CD4-positive, alpha-beta T cell (primary cell): Measurements from ENCODE around the gene TMEM161B. TPM values are rescaled to one million over a fixed set of nuclear protein-coding genes. Genes with fewer than 3 reads are reported as not detected.
"Not testable (repeated sequence)": the region's sequence is repeated elsewhere in the genome, so short reads cannot be mapped to it uniquely, and the experiment has no call there.

Experiments used
- ATAC-seq: fragments of 200-7000 bp; cut with Tn5 transposase; one replicate; pipeline ENCODE4 v1.10.0; 2022; ENCODE audit warnings: mild to moderate bottlenecking; ENCODE audit not compliant: poor library complexity
- CTCF ChIA-PET: fragments of 350-600 bp; sonication (Branson Sonifier 250); formaldehyde crosslinking; loops from one replicate; lab custom pipeline; 2021; ENCODE audit warnings: antibody characterized with exemption, inconsistent platforms; lab: Charles Lee
- POLR2A ChIA-PET: fragments of 350-600 bp; sonication (Branson Sonifier 250); formaldehyde crosslinking; loops from one replicate; lab custom pipeline; 2021; ENCODE audit warnings: antibody characterized with exemption, inconsistent platforms; lab: Charles Lee
- DNase-seq, 14 experiments: peaks; one replicate each; pipeline ENCODE4 v3.0.0-alpha.2; 2013 to 2020; ENCODE audit warnings: mixed read lengths in 2 of 14
- H3K27ac ChIP-seq, 2 donors: one replicate each; pipeline versions ENCODE4 v1.5.1 to v1.7.0; 2013; ENCODE audit warnings: low read length in 2 of 2, low read depth in 1 of 2, mild to moderate bottlenecking in 1 of 2
- H3K27me3 ChIP-seq, 2 experiments: 1 replicate in 1 of 2; 2 replicates in 1 of 2; pipeline versions ENCODE4 v1.6.1 to v1.7.0; 2013; ENCODE audit warnings: low read length in 2 of 2, control low read depth in 1 of 2, mild to moderate bottlenecking in 1 of 2, moderate library complexity in 1 of 2; ENCODE audit not compliant: insufficient read depth in 2 of 2, control insufficient read depth in 1 of 2
- H3K36me3 ChIP-seq: one replicate; pipeline ENCODE4 v1.6.1; 2013; ENCODE audit warnings: low read length, control low read depth; ENCODE audit not compliant: insufficient read depth
- H3K4me1 ChIP-seq: one replicate; pipeline ENCODE4 v1.6.1; 2013; ENCODE audit warnings: low read length, control low read depth; ENCODE audit not compliant: insufficient read depth
- H3K4me3 ChIP-seq: one replicate; pipeline ENCODE4 v1.5.1; 2013; ENCODE audit warnings: mild to moderate bottlenecking, low read length, moderate library complexity
- H3K9me3 ChIP-seq, 2 experiments: 1 replicate in 1 of 2; 2 replicates in 1 of 2; pipeline versions ENCODE4 v1.6.1 to v1.7.0; 2013; ENCODE audit warnings: low read length in 2 of 2, mild to moderate bottlenecking in 2 of 2, control low read depth in 1 of 2, moderate library complexity in 1 of 2; ENCODE audit not compliant: control insufficient read depth in 1 of 2, insufficient read depth in 1 of 2
- H3K27ac Mint-ChIP-seq: one replicate; pipeline ENCODE4 v1.8.0; 2020; ENCODE audit warnings: mixed read lengths
- H3K27me3 Mint-ChIP-seq: one replicate; pipeline ENCODE4 v1.8.0; 2021; ENCODE audit warnings: mixed read lengths
- H3K36me3 Mint-ChIP-seq: one replicate; pipeline ENCODE4 v1.8.0; 2021; ENCODE audit warnings: low read depth, mixed read lengths
- H3K4me1 Mint-ChIP-seq: one replicate; pipeline ENCODE4 v1.8.0; 2021; ENCODE audit warnings: low read depth, mixed read lengths
- H3K4me3 Mint-ChIP-seq: one replicate; pipeline ENCODE4 v1.8.0; 2020; ENCODE audit warnings: mild to moderate bottlenecking, mixed read lengths
- H3K9me3 Mint-ChIP-seq: one replicate; pipeline ENCODE4 v1.8.0; 2020; ENCODE audit warnings: mixed read lengths
- intact Hi-C, 2 experiments: fragments of 100-400 bp; cut with DNase I in 1 of 2; cut with micrococcal nuclease in 1 of 2; formaldehyde crosslinking; loops; one replicate each; pipeline versions ENCODE4 v1.15.1 to v1.9.0; 2023 to 2025; cut with DNase I, micrococcal nuclease
- total RNA-seq, 174 experiments: library from RNA in 2 of 174; stranded (reverse) in 2 of 174; gene quantifications; one replicate each; pipeline ENCODE4 v1.2.3 and lab custom pipeline; 2021 to 2026
- TF ChIP-seq, protein P1 (sequence below): fragments of 200-600 bp; IDR thresholded peaks from one replicate; pipeline ENCODE4 v1.8.0; 2022; ENCODE audit warnings: antibody characterized with exemption, mild to moderate bottlenecking

Gene TMEM161B
- total RNA-seq, 2 experiments from 2014 or later = 16.7 to 19.6 TPM

DNA sequence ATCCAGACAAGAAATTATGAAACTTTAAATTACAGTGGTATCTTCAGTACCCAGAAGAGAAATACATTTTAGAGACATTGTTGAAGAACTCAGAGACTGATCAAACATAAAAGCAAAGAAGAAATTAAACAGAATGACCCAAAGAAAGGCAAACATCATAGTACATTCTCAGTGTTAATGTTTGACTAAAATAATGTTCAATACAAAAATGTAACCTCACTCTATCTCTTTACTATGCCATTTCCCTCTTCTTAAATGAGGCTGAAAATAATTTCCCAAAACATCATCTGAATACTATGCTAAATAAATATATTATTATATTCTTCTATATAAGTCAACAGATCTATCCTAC is 22.8 kb downstream of the TMEM161B start:
- Histone ChIP-seq H3K4me1 (peaks cover 16% of the 10 kb centered on the region), H3K27me3 (no peaks in the 10 kb centered on the region), H3K9me3 (no peaks in the 10 kb centered on the region), H3K27ac (no peak overlapping the region), H3K36me3 (peaks cover 3% of the 10 kb centered on the region), H3K4me3 (no peak overlapping the region)
- Mint-ChIP-seq H3K27ac (no peak overlapping the region), H3K4me1 (peaks cover 76% of the 10 kb centered on the region), H3K27me3 (no peaks in the 10 kb centered on the region), H3K9me3 (no peaks in the 10 kb centered on the region), H3K4me3 (no peak overlapping the region), H3K36me3 (peaks cover 10% of the 10 kb centered on the region)
- ATAC-seq (no peak), DNase-seq (no peak)
- TF ChIP-seq, protein P1, sequence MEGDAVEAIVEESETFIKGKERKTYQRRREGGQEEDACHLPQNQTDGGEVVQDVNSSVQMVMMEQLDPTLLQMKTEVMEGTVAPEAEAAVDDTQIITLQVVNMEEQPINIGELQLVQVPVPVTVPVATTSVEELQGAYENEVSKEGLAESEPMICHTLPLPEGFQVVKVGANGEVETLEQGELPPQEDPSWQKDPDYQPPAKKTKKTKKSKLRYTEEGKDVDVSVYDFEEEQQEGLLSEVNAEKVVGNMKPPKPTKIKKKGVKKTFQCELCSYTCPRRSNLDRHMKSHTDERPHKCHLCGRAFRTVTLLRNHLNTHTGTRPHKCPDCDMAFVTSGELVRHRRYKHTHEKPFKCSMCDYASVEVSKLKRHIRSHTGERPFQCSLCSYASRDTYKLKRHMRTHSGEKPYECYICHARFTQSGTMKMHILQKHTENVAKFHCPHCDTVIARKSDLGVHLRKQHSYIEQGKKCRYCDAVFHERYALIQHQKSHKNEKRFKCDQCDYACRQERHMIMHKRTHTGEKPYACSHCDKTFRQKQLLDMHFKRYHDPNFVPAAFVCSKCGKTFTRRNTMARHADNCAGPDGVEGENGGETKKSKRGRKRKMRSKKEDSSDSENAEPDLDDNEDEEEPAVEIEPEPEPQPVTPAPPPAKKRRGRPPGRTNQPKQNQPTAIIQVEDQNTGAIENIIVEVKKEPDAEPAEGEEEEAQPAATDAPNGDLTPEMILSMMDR = no peak
- intact Hi-C loops = no loop called here
- CTCF ChIA-PET = no interaction called here
- POLR2A ChIA-PET = no interaction called here

DNA sequence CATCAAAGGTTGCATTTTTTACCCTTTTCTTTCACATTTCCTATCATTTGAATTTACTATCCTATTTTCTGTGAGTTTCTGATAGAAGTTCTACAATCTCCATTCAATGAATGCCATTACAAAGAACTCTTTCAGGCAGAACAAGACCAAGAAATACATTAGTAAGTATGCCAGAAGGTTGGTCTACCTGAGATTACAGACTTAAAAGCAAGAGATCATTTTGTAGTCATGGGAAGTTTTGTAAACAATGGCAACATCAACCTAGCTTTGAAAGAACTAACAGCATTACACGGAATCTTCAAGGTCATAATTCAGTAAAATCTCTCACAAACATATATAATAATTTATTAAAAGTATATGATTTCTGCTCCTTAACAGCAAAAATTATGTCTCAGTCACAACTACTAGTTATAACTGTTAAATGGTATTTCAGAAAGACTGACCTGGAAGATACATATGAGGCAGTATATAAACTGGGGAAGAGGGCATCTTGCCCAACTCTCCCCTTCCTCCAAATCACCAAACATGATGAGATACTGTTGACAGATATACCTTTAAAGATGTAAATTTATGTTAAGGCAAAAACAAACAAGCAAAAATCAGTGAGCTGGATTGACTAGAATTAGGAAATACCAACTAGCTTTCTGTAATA is 23.3 kb downstream of the TMEM161B start:
- ChIA-PET CTCF (no interaction called here), POLR2A (no interaction called here)
- Mint-ChIP-seq H3K36me3 (peaks cover 10% of the 10 kb centered on the region), H3K4me1 (peaks cover 71% of the 10 kb centered on the region), H3K27ac (no peak overlapping the region), H3K27me3 (no peaks in the 10 kb centered on the region), H3K4me3 (no peak overlapping the region), H3K9me3 (no peaks in the 10 kb centered on the region)
- no peak overlapping the region for H3K27ac ChIP-seq
- ATAC-seq (no peak), DNase-seq (no peak)
- H3K27me3 ChIP-seq = no peaks in the 10 kb centered on the region
- H3K4me1 ChIP-seq = peaks cover 11% of the 10 kb centered on the region
- H3K4me3 ChIP-seq = no peak overlapping the region
- peaks cover 5% of the 10 kb centered on the region for H3K36me3 ChIP-seq
- intact Hi-C loops = no loop called here
- no peaks in the 10 kb centered on the region for H3K9me3 ChIP-seq
- TF ChIP-seq, protein P1 = no peak

DNA sequence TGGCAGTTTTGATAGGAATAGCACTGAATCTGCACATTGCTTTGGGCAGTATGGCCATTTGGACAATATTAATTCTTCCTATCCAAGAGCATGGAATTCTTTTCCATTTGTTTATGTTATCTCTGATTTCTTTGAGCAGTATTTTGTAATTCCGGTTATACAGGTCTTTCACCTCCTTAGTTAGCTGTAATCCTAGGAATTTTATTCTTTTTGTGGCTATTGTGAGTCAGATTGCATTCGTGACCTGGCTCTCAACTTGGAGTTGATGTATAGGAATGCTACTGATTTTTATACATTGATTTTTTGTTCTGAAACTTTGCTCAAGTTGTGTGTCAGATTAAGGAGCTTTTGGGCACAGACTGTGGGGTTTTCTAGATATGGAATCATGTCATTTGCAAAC is 24.0 kb downstream of the TMEM161B start:
- Histone ChIP-seq H3K9me3 (no peaks in the 10 kb centered on the region), H3K27ac (no peak overlapping the region), H3K36me3 (peaks cover 9% of the 10 kb centered on the region), H3K4me1 (peaks cover 7% of the 10 kb centered on the region), H3K27me3 (no peaks in the 10 kb centered on the region), H3K4me3 (no peak overlapping the region)
- DNase-seq (no peak), ATAC-seq (no peak)
- POLR2A ChIA-PET = no interaction called here
- Mint-ChIP-seq H3K4me1 (peaks cover 64% of the 10 kb centered on the region), H3K27me3 (no peaks in the 10 kb centered on the region), H3K9me3 (no peaks in the 10 kb centered on the region), H3K4me3 (no peak overlapping the region), H3K27ac (no peak overlapping the region), H3K36me3 (peaks cover 8% of the 10 kb centered on the region)
- CTCF ChIA-PET = interaction anchor here (0.7 kb wide), 1 partner anchor 127 kb away, joined by 4 read pairs; no protein-coding TSS in a partner anchor
- TF ChIP-seq, protein P1 = no peak
- intact Hi-C loops = no loop called here

DNA sequence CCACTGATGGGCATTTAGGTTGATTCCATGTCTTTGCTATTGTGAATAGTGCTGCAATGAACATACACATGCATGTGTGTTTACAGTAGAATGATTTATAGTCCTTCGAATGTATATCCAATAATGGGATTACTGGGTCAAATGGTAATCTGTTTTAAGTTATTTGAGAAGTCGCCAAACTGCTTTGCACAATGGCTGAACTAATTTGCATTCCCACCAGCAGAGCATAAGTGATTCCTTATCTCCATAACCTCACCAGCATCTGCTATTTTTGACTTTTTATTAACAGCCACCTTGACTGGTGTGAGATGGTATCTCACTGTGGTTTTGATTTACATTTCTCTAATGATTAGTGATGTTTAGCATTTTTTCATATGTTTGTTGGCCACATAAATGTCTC is 25.2 kb downstream of the TMEM161B start:
- H3K4me3 Mint-ChIP-seq, H3K4me3 ChIP-seq, H3K27ac ChIP-seq, POLR2A ChIA-PET, DNase-seq, ATAC-seq, H3K27me3 Mint-ChIP-seq, CTCF ChIA-PET, H3K9me3 ChIP-seq, intact Hi-C loops, H3K27ac Mint-ChIP-seq, H3K4me1 ChIP-seq, H3K9me3 Mint-ChIP-seq, H3K27me3 ChIP-seq: not testable (repeated sequence)
- Mint-ChIP-seq H3K4me1 (peaks cover 54% of the 10 kb centered on the region), H3K36me3 (peaks cover 18% of the 10 kb centered on the region)
- H3K36me3 ChIP-seq = peaks cover 10% of the 10 kb centered on the region
